ENCODE data around the gene SERPINE1. TPM values are rescaled to one million over a fixed set of nuclear protein-coding genes. Genes with fewer than 3 reads are reported as not detected.

SERPINE1 gene
- total RNA-seq, result 270 and 1,595 TPM in 2 replicates

GRCh38 chr7:101126651-101127459, at the start of gene SERPINE1:
Gene SERPINE1, plus strand, starts transcription at chr7:101127104. Its CDS starts 1,290 bp downstream, at chr7:101128394.

GRCh38 chr7:101085162-101085964, 41.5 kb upstream of the SERPINE1 start, which contains the start of gene TRIM56:
Gene TRIM56, plus strand, starts transcription at chr7:101085481. Its CDS starts 1,832 bp downstream, at chr7:101087313.

DNA sequence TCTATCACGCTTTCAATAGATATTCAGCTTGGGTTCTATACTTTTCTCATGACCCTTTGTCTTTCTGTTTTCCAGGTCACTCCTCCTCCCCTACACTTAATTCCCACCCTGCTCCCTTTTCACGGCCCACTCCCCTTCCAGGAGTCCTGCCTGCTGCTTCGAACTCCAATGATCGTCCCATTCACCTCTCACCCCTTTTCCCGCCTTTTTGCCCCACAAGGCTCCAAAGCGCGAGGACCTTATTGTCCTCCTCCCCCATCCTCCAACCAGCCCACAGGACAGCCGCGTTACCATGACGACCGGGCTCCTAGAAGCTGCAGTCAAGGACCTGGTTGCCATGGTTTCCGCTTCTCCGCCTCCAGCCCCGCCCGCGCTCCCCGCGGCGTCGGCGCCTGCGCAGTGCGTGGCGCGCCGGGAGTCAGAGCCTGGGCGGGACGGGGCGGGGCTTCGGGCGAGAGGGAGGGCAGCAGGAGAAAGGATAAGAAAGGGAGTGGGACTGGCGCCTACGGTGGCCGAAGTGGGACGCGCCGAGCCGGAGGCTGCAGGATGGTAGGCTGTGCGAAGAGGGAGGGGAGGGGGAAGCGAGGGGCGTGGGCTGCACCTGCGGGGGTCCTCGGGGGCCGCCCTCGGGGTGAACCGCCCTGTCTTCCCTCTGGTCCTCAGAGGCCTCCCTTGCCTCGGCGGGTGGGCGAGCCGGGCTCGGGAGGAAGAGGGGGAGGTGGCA, 27.2 kb downstream of the SERPINE1 start, which contains the start of gene AP1S1:
AP1S1 (plus strand) TSS at position 508 of the 724 bp plus-strand sequence; CDS start at position 547, 39 bp downstream.

GRCh38 chr7:101165075-101165957, 38.4 kb downstream of the SERPINE1 start, which contains the start of gene VGF:
Gene VGF, minus strand, starts transcription at chr7:101165569. Its CDS starts 726 bp downstream, at chr7:101164843.

GRCh38 chr7:101180130-101180755, 53.3 kb downstream of the SERPINE1 start, which contains the start of gene NAT16:
Gene NAT16, minus strand, starts transcription at chr7:101180293. Its CDS starts 5,486 bp downstream, at chr7:101174807.

Other genes with a start within 250 kb of the SERPINE1 start
- gene UFSP1, start 237.4 kb upstream of the SERPINE1 start, total RNA-seq, result 1.9 and 2.0 TPM in 2 replicates
- 0.16 and 11.3 TPM in 2 replicates for gene ACHE, start 231.2 kb upstream of the SERPINE1 start, total RNA-seq
- under 0.01 TPM in 1 of 2 replicates, not detected in the other for gene MUC3A, start 177.6 kb upstream of the SERPINE1 start, total RNA-seq
- gene MUC12, start 157.5 kb upstream of the SERPINE1 start, total RNA-seq, result not detected in 2 replicates
- gene MUC17, start 107.0 kb upstream of the SERPINE1 start, total RNA-seq, result not detected in 2 replicates
- gene TRIM56, start 41.6 kb upstream of the SERPINE1 start, total RNA-seq, result 14.4 and 48.5 TPM in 2 replicates
- gene AP1S1, start 27.4 kb downstream of the SERPINE1 start, total RNA-seq, result 149 and 186 TPM in 2 replicates
- not detected in 2 replicates for gene VGF, start 38.5 kb downstream of the SERPINE1 start, total RNA-seq
- gene NAT16, start 53.2 kb downstream of the SERPINE1 start, total RNA-seq, result not detected in 2 replicates
- not detected in 2 replicates for gene MOGAT3, start 73.9 kb downstream of the SERPINE1 start, total RNA-seq
- gene PLOD3, start 90.5 kb downstream of the SERPINE1 start, total RNA-seq, result 52.3 and 103 TPM in 2 replicates
- gene ZNHIT1, start 91.1 kb downstream of the SERPINE1 start, total RNA-seq, result 55.8 and 118 TPM in 2 replicates
- 1.8 and 4.5 TPM in 2 replicates for gene CLDN15, start 110.7 kb downstream of the SERPINE1 start, total RNA-seq
- gene FIS1, start 118.0 kb downstream of the SERPINE1 start, total RNA-seq, result 206 and 302 TPM in 2 replicates
- 12.5 and 14.4 TPM in 2 replicates for gene IFT22, start 194.7 kb downstream of the SERPINE1 start, total RNA-seq
- 0.13 TPM in 1 of 2 replicates, not detected in the other for gene COL26A1, start 235.8 kb downstream of the SERPINE1 start, total RNA-seq